K562 (cell line): ENCODE measurements around the gene SLBP. TPM values are rescaled to one million over a fixed set of nuclear protein-coding genes. Genes with fewer than 3 reads are reported as not detected.

Source experiments
- ATAC-seq: fragments of 200-7000 bp; cut with Tn5 transposase; 3 replicates; pipeline ENCODE4 v1.9.1; 2020; ENCODE audit warnings: moderate library complexity
- BruUV-seq: library from RNA; stranded (reverse); fragments of 400-500 nt; replicated peaks from 2 replicates; lab custom pipeline; 2021; lab: Mats Ljungman, UMichigan
- CTCF ChIA-PET: fragments of 300-600 bp; formaldehyde crosslinking; extraction: SDS; loops from one replicate; lab custom pipeline; 2021; ENCODE audit warnings: low intra/inter-chr PET ratio; lab: Yijun Ruan, JAX
- POLR2A ChIA-PET: fragments of 300-600, 350-650 bp; sonication (Branson Sonifier 250); formaldehyde crosslinking; extraction: SDS; loops from one replicate; lab custom pipeline; 2021; ENCODE audit warnings: antibody characterized with exemption, inconsistent platforms; lab: Yijun Ruan, JAX
- DNase-seq, 4 experiments: peaks; one replicate each; pipeline versions ENCODE4 v3.0.0 to v3.0.0-alpha.2; 2011 to 2018; ENCODE audit warnings: low spot score in 3 of 4, mixed read lengths in 3 of 4; ENCODE audit errors: extremely low read depth in 1 of 4
- FAIRE-seq: peaks from 2 replicates; lab custom pipeline; 2011; peaks lifted over from hg19 to GRCh38; lab: Jason Lieb, UNC
- H2AFZ ChIP-seq: 2 replicates; pipeline ENCODE4 v1.6.0; 2011; ENCODE audit warnings: low read depth, low read length, control low read depth, inconsistent platforms
- H3K27ac ChIP-seq: fragments of 200-600 bp; 3 replicates; pipeline ENCODE4 v1.8.0; 2011; ENCODE audit warnings: low read depth, mild to moderate bottlenecking, control low read depth, inconsistent platforms, low read length, moderate library complexity, mixed read lengths; ENCODE audit errors: extremely low read depth
- H3K27me3 ChIP-seq, 2 experiments: fragments of 300-600 bp in 1 of 2; 2 replicates in 1 of 2; 3 replicates in 1 of 2; pipeline versions ENCODE4 v1.6.0 to v1.8.0; 2011; ENCODE audit warnings: inconsistent platforms in 2 of 2, low read length in 2 of 2, mild to moderate bottlenecking in 1 of 2, mixed read lengths in 1 of 2, moderate library complexity in 1 of 2; ENCODE audit not compliant: control insufficient read depth in 2 of 2, insufficient read depth in 2 of 2
- H3K36me3 ChIP-seq: fragments of 300-600 bp; 3 replicates; pipeline ENCODE4 v1.8.0; 2011; ENCODE audit warnings: mild to moderate bottlenecking, low read length, inconsistent platforms; ENCODE audit not compliant: control insufficient read depth, insufficient read depth
- H3K4me1 ChIP-seq, 2 experiments: fragments of 200-600 bp in 1 of 2; replicated peaks in 1 of 2; 2 replicates in 1 of 2; 3 replicates in 1 of 2; pipeline versions ENCODE4 v1.5.1 to v1.8.0; 2011; ENCODE audit warnings: inconsistent platforms in 2 of 2, low read length in 2 of 2, mild to moderate bottlenecking in 1 of 2, mixed read lengths in 1 of 2, moderate library complexity in 1 of 2; ENCODE audit not compliant: control insufficient read depth in 2 of 2, insufficient read depth in 2 of 2
- H3K4me2 ChIP-seq: 2 replicates; pipeline ENCODE4 v1.6.1; 2011; ENCODE audit warnings: low read length, control low read depth, inconsistent platforms, mixed read lengths; ENCODE audit not compliant: insufficient read depth
- H3K4me3 ChIP-seq: fragments of 200-600 bp; sonication (generic), shearing (Covaris generic); 2 replicates; pipeline ENCODE4 v1.5.1; 2016; ENCODE audit warnings: control low read depth, inconsistent platforms
- H3K79me2 ChIP-seq: fragments of 200-600 bp; 3 replicates; pipeline ENCODE4 v1.8.0; 2011; ENCODE audit warnings: low read length, inconsistent platforms; ENCODE audit not compliant: control insufficient read depth, insufficient read depth
- H3K9ac ChIP-seq, 2 experiments: 2 replicates each; pipeline versions ENCODE4 v1.6.0 to v1.6.1; 2011; ENCODE audit warnings: low read depth in 2 of 2, low read length in 2 of 2, control low read depth in 1 of 2, inconsistent platforms in 1 of 2, mild to moderate bottlenecking in 1 of 2, mixed read lengths in 1 of 2; ENCODE audit not compliant: insufficient read depth in 1 of 2
- H3K9me1 ChIP-seq: one replicate; pipeline ENCODE4 v1.6.0; 2011; ENCODE audit warnings: inconsistent platforms, mild to moderate bottlenecking, low read length, moderate library complexity; ENCODE audit not compliant: control insufficient read depth, insufficient read depth
- H3K9me3 ChIP-seq: replicated peaks from 2 replicates; pipeline ENCODE4 v1.5.1; 2011; ENCODE audit warnings: low read depth, low read length, inconsistent platforms; ENCODE audit not compliant: control insufficient read depth, insufficient read depth
- H4K20me1 ChIP-seq: replicated peaks from 2 replicates; pipeline ENCODE4 v1.6.1; 2011; ENCODE audit warnings: low read length, inconsistent platforms, mixed read lengths; ENCODE audit not compliant: control insufficient read depth, insufficient read depth
- ARID4B ChIP-seq: sonication (generic); formaldehyde crosslinking; IDR thresholded peaks from 2 replicates; pipeline ENCODE4 v1.8.0; 2022; ENCODE audit warnings: mild to moderate bottlenecking, missing genetic modification reagents
- GTF2E2 ChIP-seq: fragments of 200-800 bp; sonication (Bioruptor generic); IDR thresholded peaks from 2 replicates; pipeline ENCODE4 v1.6.1; 2016; ENCODE audit warnings: missing genetic modification characterization, missing compliant biosample characterization
- NFIC ChIP-seq: fragments of 450-650 bp; IDR thresholded peaks from 2 replicates; pipeline ENCODE4 v1.6.1; 2017; ENCODE audit warnings: mild to moderate bottlenecking, inconsistent platforms
- POLR2B ChIP-seq: fragments of 450-650 bp; IDR thresholded peaks from 2 replicates; pipeline ENCODE4 v1.6.1; 2018; ENCODE audit warnings: low read depth; ENCODE audit not compliant: partially characterized antibody
- PTTG1 ChIP-seq: fragments of 450-650 bp; IDR thresholded peaks from 2 replicates; pipeline ENCODE4 v1.6.1; 2016; ENCODE audit warnings: low read depth, mild to moderate bottlenecking, missing genetic modification characterization, missing compliant biosample characterization
- SNRNP70 ChIP-seq: fragments of 200-400 bp; formaldehyde crosslinking; optimal IDR thresholded peaks from 2 replicates; pipeline ENCODE3; 2017; ENCODE audit warnings: low read depth, low read length
- ZBTB43 ChIP-seq: sonication (generic); formaldehyde crosslinking; IDR thresholded peaks from 2 replicates; pipeline ENCODE4 v1.8.0; 2023; ENCODE audit warnings: mild to moderate bottlenecking, missing genetic modification reagents
- ZNF3 ChIP-seq: fragments of 250-450 bp; sonication (Bioruptor Pico); IDR thresholded peaks from 2 replicates; pipeline ENCODE4 v1.5.0; 2021; ENCODE audit warnings: mild to moderate bottlenecking, moderate library complexity
- ZNF408 ChIP-seq: fragments of 250-450 bp; sonication (Bioruptor Pico); IDR thresholded peaks from 2 replicates; pipeline ENCODE4 v1.4.0; 2020; ENCODE audit warnings: low read depth, mild to moderate bottlenecking, moderate library complexity
- WGBS: fragments of 100-300 bp; shearing (Covaris generic); methylation state at CpG from one replicate; pipeline ENCODE4 v1.1.6; 2016; ENCODE audit warnings: low coverage, mixed read lengths; ENCODE audit not compliant: insufficient coverage; ENCODE audit errors: missing lambda C conversion rate; 5-methylcytosine and 5-hydroxymethylcytosine counted together
- in situ Hi-C: fragments of 300-500 bp; cut with MboI; formaldehyde crosslinking; loops from 4 replicates; pipeline ENCODE4 v1.15.0; 2018; ENCODE audit warnings: inconsistent platforms, mixed read lengths
- intact Hi-C: fragments of 100-400 bp; cut with micrococcal nuclease; formaldehyde crosslinking; loops from 2 replicates; pipeline ENCODE4 v1.14.2; 2022
- polyA plus RNA-seq, 8 experiments: library from polyadenylated mRNA; depleted of rRNA in 4 of 8; stranded (reverse) in 5 of 8; unstranded in 3 of 8; fragments of >200 nt; fragmentation: Nextera tagmentation in 2 of 8; fragmentation: Illumina TruSeq in 1 of 8; extraction: Ambion mirVana in 2 of 8; extraction: Trizol in 1 of 8; gene quantifications; 2 replicates each; pipeline versions ENCODE4 v1.2.1 to v1.2.3, GENCODE V29; 2011 to 2014; ENCODE audit warnings: inconsistent platforms in 1 of 8, missing spikeins in 1 of 8
- total RNA-seq, 7 experiments: library from RNA; depleted of rRNA in 6 of 7; stranded (reverse); fragments of >200 nt in 6 of 7; fragmentation: Illumina TruSeq in 2 of 7; extraction: Trizol in 2 of 7; gene quantifications; 2 replicates each; pipeline versions ENCODE4 v1.2.1 to v1.2.3, GENCODE V29; 2011 to 2021; ENCODE audit warnings: low replicate concordance in 1 of 7

Gene SLBP
- total and polyA plus RNA-seq, 9 of the 15 experiments (the other 6 are each of a cell fraction or from before 2014, with no cell fraction given) = 49.4 to 221 (median 162) TPM

GRCh38 chr4:1749826-1750225 lies 37.7 kb upstream of the SLBP start:
- intact Hi-C loops = loop anchor here (5.0 kb wide), 2 partner anchors 157 to 437 kb away; no protein-coding TSS in a partner anchor
- H3K9ac ChIP-seq = 0 out of 4 replicates have a peak overlapping the region, but pooled peaks of 1 of the 2 experiments have one; percentile 43
- FAIRE-seq (no peak), ATAC-seq (no peak), DNase-seq (peak in 2 of 4 experiments; percentile 57 to 68)
- no TSS peak for BruUV-seq
- peaks cover 5% of the 10 kb centered on the region; the same call in 1 of the 3 replicates for H3K36me3 ChIP-seq
- H3K79me2 ChIP-seq = no peaks in the 10 kb centered on the region
- 14% methylated on average over 10 of the region's 14 CpGs for WGBS
- H3K9me3 ChIP-seq = no peaks in the 10 kb centered on the region
- H3K27me3 ChIP-seq = no peaks in the 10 kb centered on the region
- H3K27ac ChIP-seq = no peak overlapping the region
- in situ Hi-C loops = no loop called here
- no peak overlapping the region for H2AFZ ChIP-seq
- ChIA-PET POLR2A (no interaction called here), CTCF (interaction anchor here (6.2 kb wide), 1 partner anchor 60 kb away, joined by 94 read pairs; no protein-coding TSS in a partner anchor)
- no peaks in the 10 kb centered on the region for H4K20me1 ChIP-seq
- H3K4me1 ChIP-seq = peaks cover 23 to 92% of the 10 kb centered on the region in 2 experiments
- no peak overlapping the region for H3K4me2 ChIP-seq
- no peak overlapping the region for H3K4me3 ChIP-seq
- peaks cover 5% of the 10 kb centered on the region for H3K9me1 ChIP-seq
- TF ChIP-seq ZNF3 (CRISPR knock-in tag) (no peak), SNRNP70 (no peak), POLR2B (no peak), GTF2E2 (tag) (no peak), ARID4B (CRISPR knock-in tag) (no peak), ZBTB43 (CRISPR knock-in tag) (no peak), PTTG1 (tag) (no peak), ZNF408 (no peak), NFIC (no peak)
